ENCODE data around the gene ITGA5. TPM values are rescaled to one million over a fixed set of nuclear protein-coding genes. Genes with fewer than 3 reads are reported as not detected.

The ITGA5 gene
- total RNA-seq, 1 experiment from 2014 or later: 12.2 TPM

- Histone ChIP-seq H3T11ph (ENCODE audit: low read length) (no peak overlapping the region), H3K23me2 (ENCODE audit: insufficient read length, low read depth, low read length, poor library complexity, severe bottlenecking) (peaks cover 12% of the 10 kb centered on the region), H2BK12ac (ENCODE audit: insufficient read length, low read depth, low read length) (no peak overlapping the region), H3K4ac (ENCODE audit: low read depth, low read length) (no peak overlapping the region), H3K4me2 (ENCODE audit: insufficient read depth, insufficient read length, low read length) (no peak overlapping the region), H2BK120ac (ENCODE audit: low read depth, low read length, poor library complexity, severe bottlenecking) (no peak overlapping the region), H3K4me1 (ENCODE audit: insufficient read depth, low read length) (no peaks in the 10 kb centered on the region), H2AK5ac (ENCODE audit: insufficient read length, low read length) (no peak overlapping the region), H3K18ac (ENCODE audit: insufficient read length, low read depth, low read length) (no peak overlapping the region), H3K23ac (ENCODE audit: insufficient read length, low read depth, low read length) (no peak overlapping the region), H3K79me1 (ENCODE audit: insufficient read depth, low read depth, low read length, poor library complexity, severe bottlenecking) (no peaks in the 10 kb centered on the region), H4K20me1 (ENCODE audit: control insufficient read depth, insufficient read depth, insufficient read length) (no peaks in the 10 kb centered on the region), H4K8ac (replicated peaks; ENCODE audit: insufficient read length, low read depth, low read length) (no peak overlapping the region), H2BK20ac (ENCODE audit: low read depth, low read length, poor library complexity, severe bottlenecking) (no peak overlapping the region), H4K91ac (ENCODE audit: insufficient read length, low read depth, low read length) (no peak overlapping the region), H3K56ac (ENCODE audit: insufficient read length, low read depth, low read length) (no peak overlapping the region), H3K9ac (ENCODE audit: extremely low read depth, insufficient read length, low read length) (no peak overlapping the region), H4K5ac (ENCODE audit: insufficient read length, low read depth, low read length) (no peak overlapping the region), H2BK15ac (ENCODE audit: low read depth, low read length) (no peak overlapping the region), H2BK5ac (ENCODE audit: insufficient read length, low read length) (no peak overlapping the region), H3K27me3 (ENCODE audit: insufficient read depth, low read length) (peaks cover 2% of the 10 kb centered on the region; the same call in 1 of the 2 replicates), H2AFZ (ENCODE audit: low read length) (no peak overlapping the region), H3K9me3 (ENCODE audit: control insufficient read depth, low read depth, low read length) (no peaks in the 10 kb centered on the region), H3K14ac (ENCODE audit: insufficient read depth, low read length) (no peak overlapping the region), H3K27ac (ENCODE audit: insufficient read length, low read depth, low read length) (no peak overlapping the region), H3K79me2 (ENCODE audit: insufficient read depth, low read length) (no peaks in the 10 kb centered on the region)
- Mint-ChIP-seq H3K27ac (no peak overlapping the region), H3K4me1 (peaks cover 23 to 24% of the 10 kb centered on the region in 2 experiments), H3K9me3 (no peaks in the 10 kb centered on the region), H3K36me3 (ENCODE audit: insufficient read depth in 1 of 3, low read depth in 3 of 3) (peaks cover 4 to 25% (median 16%) of the 10 kb centered on the region in 3 experiments; a peak in 6 of 7 replicates), H3K4me3 (peak overlapping the region in 1 of 2 experiments; percentile 45; a peak in 2 of 5 replicates), H3K27me3 (ENCODE audit: low read depth) (peaks cover 48% of the 10 kb centered on the region)
- no peak for TF ChIP-seq CTCF (conservative IDR thresholded peaks at IDR 0.05)
- no CpG with 5 or more reads among the region's 5 CpGs for WGBS (ENCODE audit: extremely low coverage, insufficient read length, low lambda C conversion rate)
- no peak for DNase-seq
Observed at GRCh38 chr12:54371328-54372112, 47.5 kb downstream of the ITGA5 start.
